Neuronal stem cell (in vitro differentiated cells): ENCODE data around the gene CTDSPL2.
"Not testable (repeated sequence)": the region's sequence is repeated elsewhere in the genome, so short reads cannot be mapped to it uniquely, and the experiment has no call there.

ENCODE experiments used
- DNase-seq: peaks from one replicate; pipeline ENCODE4 v3.0.0-alpha.2; 2013; ENCODE audit warnings: low spot score
- H2AFZ ChIP-seq: one replicate; pipeline ENCODE4 v1.6.1; 2013; ENCODE audit warnings: mild to moderate bottlenecking, low read length, inconsistent platforms
- H2AK5ac ChIP-seq: 2 replicates; pipeline ENCODE4 v1.6.1; 2013; ENCODE audit warnings: low read depth, mild to moderate bottlenecking, inconsistent platforms, low read length, moderate library complexity, mixed read lengths
- H2BK120ac ChIP-seq: 2 replicates; pipeline ENCODE4 v1.6.1; 2013; ENCODE audit warnings: low read depth, mild to moderate bottlenecking, inconsistent platforms, low read length, moderate library complexity, mixed read lengths
- H2BK12ac ChIP-seq: one replicate; pipeline ENCODE4 v1.6.1; 2013; ENCODE audit warnings: low read length, inconsistent platforms
- H2BK15ac ChIP-seq: 2 replicates; pipeline ENCODE4 v1.6.1; 2013; ENCODE audit warnings: mild to moderate bottlenecking, low read length, inconsistent platforms, mixed read lengths
- H2BK5ac ChIP-seq: one replicate; pipeline ENCODE4 v1.6.1; 2013; ENCODE audit warnings: inconsistent platforms, mild to moderate bottlenecking, low read length, moderate library complexity
- H3K14ac ChIP-seq: one replicate; pipeline ENCODE4 v1.6.1; 2013; ENCODE audit warnings: low read length, inconsistent platforms
- H3K18ac ChIP-seq: 2 replicates; pipeline ENCODE4 v1.6.1; 2013; ENCODE audit warnings: low read length, inconsistent platforms
- H3K23ac ChIP-seq: 2 replicates; pipeline ENCODE4 v1.6.1; 2013; ENCODE audit warnings: low read depth, mild to moderate bottlenecking, mixed read lengths, low read length, inconsistent platforms; ENCODE audit not compliant: poor library complexity
- H3K27ac ChIP-seq: replicated peaks from 3 replicates; pipeline ENCODE4 v1.5.1; 2013; ENCODE audit warnings: low read length, inconsistent platforms
- H3K27me3 ChIP-seq, 3 experiments: 2 replicates each; pipeline ENCODE4 v1.6.1; 2013; ENCODE audit warnings: low read length in 3 of 3, mild to moderate bottlenecking in 2 of 3, inconsistent platforms in 1 of 3, low read depth in 1 of 3, mixed read lengths in 1 of 3, moderate library complexity in 1 of 3; ENCODE audit not compliant: control insufficient read depth in 3 of 3, insufficient read depth in 3 of 3
- H3K36me3 ChIP-seq, 2 donors: replicated peaks in 1 of 2; 2 replicates each; pipeline ENCODE4 v1.6.1; 2013; ENCODE audit warnings: low read length in 2 of 2; ENCODE audit not compliant: control insufficient read depth in 2 of 2, insufficient read depth in 2 of 2
- H3K4ac ChIP-seq: 2 replicates; pipeline ENCODE4 v1.6.1; 2013; ENCODE audit warnings: inconsistent platforms, mild to moderate bottlenecking, low read length, moderate library complexity
- H3K4me1 ChIP-seq, 2 donors: 1 replicate in 1 of 2; 2 replicates in 1 of 2; pipeline ENCODE4 v1.6.1; 2013; ENCODE audit warnings: low read length in 2 of 2, low read depth in 1 of 2; ENCODE audit not compliant: control insufficient read depth in 2 of 2, insufficient read depth in 1 of 2
- H3K4me2 ChIP-seq: one replicate; pipeline ENCODE4 v1.6.1; 2013; ENCODE audit warnings: mild to moderate bottlenecking, low read length, inconsistent platforms; ENCODE audit not compliant: insufficient read depth, poor library complexity, severe bottlenecking
- H3K4me3 ChIP-seq, 2 donors: 2 replicates each; pipeline ENCODE4 v1.5.1; 2013; ENCODE audit warnings: low read length in 2 of 2, mild to moderate bottlenecking in 2 of 2, inconsistent platforms in 1 of 2, moderate library complexity in 1 of 2
- H3K79me1 ChIP-seq: one replicate; pipeline ENCODE4 v1.6.1; 2013; ENCODE audit warnings: low read depth, mild to moderate bottlenecking, inconsistent platforms, low read length, moderate library complexity
- H3K9ac ChIP-seq: one replicate; pipeline ENCODE4 v1.6.1; 2013; ENCODE audit warnings: mild to moderate bottlenecking, low read depth, low read length, inconsistent platforms; ENCODE audit not compliant: poor library complexity
- H3K9me3 ChIP-seq, 2 donors: replicated peaks in 1 of 2; 2 replicates each; pipeline versions ENCODE3 to v1.6.1; 2013; ENCODE audit warnings: low read length in 2 of 2, mild to moderate bottlenecking in 2 of 2, inconsistent platforms in 1 of 2, low read depth in 1 of 2, mixed read lengths in 1 of 2, moderate library complexity in 1 of 2; ENCODE audit not compliant: control insufficient read depth in 2 of 2, insufficient read depth in 1 of 2
- H4K8ac ChIP-seq: one replicate; pipeline ENCODE4 v1.6.1; 2013; ENCODE audit warnings: low read depth, mild to moderate bottlenecking, inconsistent platforms, low read length, moderate library complexity
- H4K91ac ChIP-seq: one replicate; pipeline ENCODE4 v1.6.1; 2013; ENCODE audit warnings: low read length, low read depth, mild to moderate bottlenecking, inconsistent platforms; ENCODE audit not compliant: poor library complexity
- WGBS, 2 donors: extraction: QIAGEN DNeasy Blood & Tissue Kit; methylation state at CpG; one replicate each; pipeline ENCODE4 v1.1.7; 2013; ENCODE audit warnings: missing lambda C conversion rate in 2 of 2, mixed read lengths in 1 of 2; ENCODE audit not compliant: insufficient read length in 2 of 2, insufficient replicate concordance in 1 of 2; ENCODE audit errors: extremely low coverage in 2 of 2; 5-methylcytosine and 5-hydroxymethylcytosine counted together

CTDSPL2 gene

GRCh38 chr15:44447772-44448376 lies 20.4 kb downstream of the CTDSPL2 start:
- no CpG with 5 or more reads among the region's 11 CpGs for WGBS, 2 donors
- H3K27ac ChIP-seq, result no peak overlapping the region
- no peak overlapping the region for H3K4me3 ChIP-seq
- peaks cover 8% of the 10 kb centered on the region for H3K79me1 ChIP-seq
- no peak overlapping the region for H3K9ac ChIP-seq
- no peaks in the 10 kb centered on the region for H3K27me3 ChIP-seq
- H3K4me2 ChIP-seq, result no peak overlapping the region
- H2AK5ac ChIP-seq, result no peak overlapping the region
- no peak overlapping the region for H2BK5ac ChIP-seq
- H4K8ac ChIP-seq, result no peak overlapping the region
- H3K9me3 ChIP-seq, result peaks cover 4 to 21% of the 10 kb centered on the region in 2 donors
- H2BK120ac ChIP-seq, result no peak overlapping the region
- no peak overlapping the region for H2AFZ ChIP-seq
- no peak for DNase-seq
- no peak overlapping the region for H4K91ac ChIP-seq
- H3K23ac ChIP-seq, result peak overlapping the region; percentile 1
- no peaks in the 10 kb centered on the region for H3K4me1 ChIP-seq
- peaks cover 1 to 42% of the 10 kb centered on the region in 2 donors for H3K36me3 ChIP-seq
- no peak overlapping the region for H2BK15ac ChIP-seq
- H3K14ac ChIP-seq, result no peak overlapping the region
- H3K18ac ChIP-seq, result peak overlapping the region; percentile 58
- H2BK12ac ChIP-seq, result no peak overlapping the region
- no peak overlapping the region for H3K4ac ChIP-seq

- Histone ChIP-seq H2BK5ac (no peak overlapping the region), H3K23ac (no peak overlapping the region), H2BK15ac (no peak overlapping the region), H3K79me1 (peaks cover 8% of the 10 kb centered on the region), H4K91ac (no peak overlapping the region), H3K27ac (no peak overlapping the region), H3K9ac (no peak overlapping the region), H3K4me1 (no peaks in the 10 kb centered on the region), H2AFZ (no peak overlapping the region), H3K27me3 (no peaks in the 10 kb centered on the region), H3K36me3 (peaks cover 1 to 31% of the 10 kb centered on the region in 2 donors), H3K4me2 (no peak overlapping the region), H3K4ac (no peak overlapping the region), H2AK5ac (no peak overlapping the region), H3K4me3 (no peak overlapping the region), H4K8ac (no peak overlapping the region), H3K14ac (no peak overlapping the region), H3K9me3 (peaks cover 2 to 6% of the 10 kb centered on the region in 2 donors), H2BK120ac (no peak overlapping the region), H3K18ac (no peak overlapping the region), H2BK12ac (no peak overlapping the region)
- WGBS, 2 donors, result no CpG with 5 or more reads among the region's 1 CpG
- no peak for DNase-seq
These were observed 22.7 kb downstream of the CTDSPL2 start for GRCh38 chr15:44450172-44450571.

- H2BK12ac ChIP-seq, H2AK5ac ChIP-seq, H4K91ac ChIP-seq, H3K23ac ChIP-seq, H2BK5ac ChIP-seq, H3K18ac ChIP-seq, H3K4me3 ChIP-seq, H2BK15ac ChIP-seq, H2AFZ ChIP-seq, H3K4me2 ChIP-seq, H3K9ac ChIP-seq, H4K8ac ChIP-seq, H3K9me3 ChIP-seq, H3K27ac ChIP-seq, H3K4ac ChIP-seq, H2BK120ac ChIP-seq, H3K14ac ChIP-seq, H3K27me3 ChIP-seq, H3K79me1 ChIP-seq, H3K4me1 ChIP-seq, DNase-seq: not testable (repeated sequence)
- WGBS, 2 donors, result no CpG with 5 or more reads among the region's 6 CpGs
- peaks cover 0 to 16% of the 10 kb centered on the region in 2 donors for H3K36me3 ChIP-seq
These were observed 26.3 kb downstream of the CTDSPL2 start for GRCh38 chr15:44453578-44454283.

GRCh38 chr15:44458429-44458828 lies 31.0 kb downstream of the CTDSPL2 start:
- H3K9ac ChIP-seq, result no peak overlapping the region
- WGBS, 2 donors, result 100% methylated on average over 4 of the region's 4 CpGs; no CpG with 5 or more reads in 1 of the 2 donors

More at GRCh38 chr15:44458429-44458828, 31.0 kb downstream of the CTDSPL2 start:
- Histone ChIP-seq H2BK5ac (no peak overlapping the region), H2AFZ (no peak overlapping the region), H2BK15ac (no peak overlapping the region), H3K27me3 (no peaks in the 10 kb centered on the region), H3K36me3 (peaks cover 7 to 50% of the 10 kb centered on the region in 2 donors), H3K4me2 (no peak overlapping the region), H2BK12ac (no peak overlapping the region), H4K8ac (no peak overlapping the region), H3K4me1 (no peaks in the 10 kb centered on the region), H4K91ac (no peak overlapping the region), H3K4ac (no peak overlapping the region), H3K14ac (no peak overlapping the region), H2BK120ac (no peak overlapping the region), H3K4me3 (no peak overlapping the region), H3K9me3 (no peaks in the 10 kb centered on the region), H3K18ac (no peak overlapping the region), H2AK5ac (no peak overlapping the region), H3K23ac (no peak overlapping the region), H3K27ac (no peak overlapping the region), H3K79me1 (peaks cover 6% of the 10 kb centered on the region)
- no peak for DNase-seq
